OCI-LY3 (cell line): ENCODE measurements around the gene MED28.
A peak's percentile ranks its signal among the peaks of the same experiment; 100 is the strongest.

Experiments used
- H2AFZ ChIP-seq: fragments of 200-600, 300-600 bp; shearing (Covaris generic); 2 replicates; pipeline ENCODE4 v1.6.0; 2014; ENCODE audit warnings: antibody characterized with exemption, low read depth, low read length
- H3K27ac ChIP-seq: fragments of 200-600, 300-600 bp; sonication (generic); 2 replicates; pipeline ENCODE4 v1.5.1; 2014; ENCODE audit warnings: mild to moderate bottlenecking, low read length, moderate library complexity, mixed read lengths
- H3K27me3 ChIP-seq: fragments of 200-600, 300-600 bp; sonication (generic); 2 replicates; pipeline ENCODE4 v1.6.1; 2014; ENCODE audit warnings: low read depth, low read length, mixed read lengths
- H3K36me3 ChIP-seq: fragments of 200-600, 300-600 bp; sonication (generic); replicated peaks from 2 replicates; pipeline ENCODE3; 2014; ENCODE audit warnings: low read depth, low read length, mixed read lengths
- H3K4me1 ChIP-seq: fragments of 300-600, 200-600 bp; sonication (generic); 2 replicates; pipeline ENCODE4 v1.6.1; 2014; ENCODE audit warnings: low read length, mixed read lengths
- H3K4me2 ChIP-seq: fragments of 200-600, 300-600 bp; sonication (generic); 2 replicates; pipeline ENCODE4 v1.6.1; 2014; ENCODE audit warnings: low read length, mixed read lengths
- H3K4me3 ChIP-seq: fragments of 300-600, 200-600 bp; sonication (generic); 2 replicates; pipeline ENCODE4 v1.5.1; 2014; ENCODE audit warnings: antibody characterized with exemption, mild to moderate bottlenecking, low read length, moderate library complexity
- H3K79me2 ChIP-seq: fragments of 300-600, 200-600 bp; shearing (Covaris generic); 2 replicates; pipeline ENCODE4 v1.6.1; 2014; ENCODE audit warnings: mild to moderate bottlenecking, low read length, mixed read lengths
- H3K9ac ChIP-seq: fragments of 300-600, 200-600 bp; shearing (Covaris generic); 2 replicates; pipeline ENCODE4 v1.6.0; 2014; ENCODE audit warnings: mild to moderate bottlenecking, low read length, moderate library complexity
- H3K9me3 ChIP-seq: fragments of 200-600, 300-600 bp; shearing (Covaris generic); 2 replicates; pipeline ENCODE4 v1.6.1; 2014; ENCODE audit warnings: low read length, mixed read lengths; ENCODE audit not compliant: insufficient read depth
- H4K20me1 ChIP-seq: fragments of 200-600, 300-600 bp; sonication (generic); 2 replicates; pipeline ENCODE4 v1.6.1; 2016; ENCODE audit warnings: low read length, mixed read lengths; ENCODE audit not compliant: insufficient read depth
- EZH2phosphoT487 ChIP-seq: fragments of 200-600 bp; shearing (Covaris generic); IDR thresholded peaks from 2 replicates; pipeline ENCODE4 v1.6.1; 2018; ENCODE audit warnings: antibody characterized with exemption, mixed run types, low read depth
- TF ChIP-seq, protein P1 (sequence below): fragments of 200-600, 300-600 bp; sonication (generic); IDR thresholded peaks from 2 replicates; pipeline ENCODE4 v1.5.1; 2014; ENCODE audit warnings: antibody characterized with exemption, low read length, low read depth

The MED28 gene

DNA sequence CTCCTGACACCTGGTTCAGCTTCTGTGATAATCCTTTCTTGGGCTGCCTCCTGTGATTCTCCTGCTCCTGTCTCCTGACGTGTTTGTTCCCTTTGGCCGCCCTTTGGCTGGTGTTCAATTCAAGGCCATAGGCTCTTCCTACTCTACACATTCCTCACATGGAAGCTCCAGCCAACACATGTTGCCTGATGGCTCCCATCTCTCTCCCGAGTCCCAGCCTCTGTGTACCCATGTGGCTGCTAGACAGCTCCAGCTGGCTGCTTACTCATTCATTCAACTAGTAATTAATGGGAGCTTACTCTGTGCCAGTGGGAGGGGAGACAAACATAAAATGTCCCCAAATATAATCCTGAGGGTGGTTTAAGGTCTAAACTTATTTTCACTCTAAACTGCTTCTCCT lies 9.2 kb upstream of the MED28 start:
- Histone ChIP-seq H4K20me1 (no peaks in the 10 kb centered on the region), H3K9me3 (no peaks in the 10 kb centered on the region), H3K9ac (no peak overlapping the region), H3K36me3 (peaks cover 23% of the 10 kb centered on the region), H3K27me3 (no peaks in the 10 kb centered on the region), H3K4me3 (no peak overlapping the region), H3K27ac (no peak overlapping the region), H3K4me1 (no peaks in the 10 kb centered on the region), H3K79me2 (no peaks in the 10 kb centered on the region), H3K4me2 (no peak overlapping the region), H2AFZ (no peak overlapping the region)
- TF ChIP-seq EZH2phosphoT487: no peak
- TF ChIP-seq, protein P1, sequence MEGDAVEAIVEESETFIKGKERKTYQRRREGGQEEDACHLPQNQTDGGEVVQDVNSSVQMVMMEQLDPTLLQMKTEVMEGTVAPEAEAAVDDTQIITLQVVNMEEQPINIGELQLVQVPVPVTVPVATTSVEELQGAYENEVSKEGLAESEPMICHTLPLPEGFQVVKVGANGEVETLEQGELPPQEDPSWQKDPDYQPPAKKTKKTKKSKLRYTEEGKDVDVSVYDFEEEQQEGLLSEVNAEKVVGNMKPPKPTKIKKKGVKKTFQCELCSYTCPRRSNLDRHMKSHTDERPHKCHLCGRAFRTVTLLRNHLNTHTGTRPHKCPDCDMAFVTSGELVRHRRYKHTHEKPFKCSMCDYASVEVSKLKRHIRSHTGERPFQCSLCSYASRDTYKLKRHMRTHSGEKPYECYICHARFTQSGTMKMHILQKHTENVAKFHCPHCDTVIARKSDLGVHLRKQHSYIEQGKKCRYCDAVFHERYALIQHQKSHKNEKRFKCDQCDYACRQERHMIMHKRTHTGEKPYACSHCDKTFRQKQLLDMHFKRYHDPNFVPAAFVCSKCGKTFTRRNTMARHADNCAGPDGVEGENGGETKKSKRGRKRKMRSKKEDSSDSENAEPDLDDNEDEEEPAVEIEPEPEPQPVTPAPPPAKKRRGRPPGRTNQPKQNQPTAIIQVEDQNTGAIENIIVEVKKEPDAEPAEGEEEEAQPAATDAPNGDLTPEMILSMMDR: no peak

GRCh38 chr4:17613761-17614415 lies 553 bp upstream of the MED28 start:
- H3K9me3 ChIP-seq: no peaks in the 10 kb centered on the region
- peak overlapping the region; percentile 100 for H2AFZ ChIP-seq
- peak overlapping the region; percentile 48 for H3K27ac ChIP-seq
- peaks cover 22% of the 10 kb centered on the region for H4K20me1 ChIP-seq
- no peaks in the 10 kb centered on the region for H3K27me3 ChIP-seq
- H3K4me1 ChIP-seq: no peaks in the 10 kb centered on the region
- peak overlapping the region; percentile 89 for H3K4me2 ChIP-seq
- H3K36me3 ChIP-seq: peaks cover 15% of the 10 kb centered on the region
- peak overlapping the region; percentile 94 for H3K4me3 ChIP-seq
- peak overlapping the region; percentile 94 for H3K9ac ChIP-seq
- H3K79me2 ChIP-seq: peaks cover 45% of the 10 kb centered on the region
- no peak for TF ChIP-seq EZH2phosphoT487
- TF ChIP-seq, protein P1: no peak

GRCh38 chr4:17616283-17616682 lies 1.8 kb downstream of the MED28 start:
- H4K20me1 ChIP-seq: peaks cover 30% of the 10 kb centered on the region
- H3K4me1 ChIP-seq: no peaks in the 10 kb centered on the region
- H3K36me3 ChIP-seq: peaks cover 34% of the 10 kb centered on the region
- H3K27ac ChIP-seq: no peak overlapping the region
- no peak overlapping the region for H3K4me2 ChIP-seq
- no peak overlapping the region for H3K4me3 ChIP-seq
- TF ChIP-seq, protein P1: no peak
- TF ChIP-seq EZH2phosphoT487: no peak
- no peaks in the 10 kb centered on the region for H3K27me3 ChIP-seq
- H3K9ac ChIP-seq: no peak overlapping the region
- H2AFZ ChIP-seq: no peak overlapping the region
- H3K9me3 ChIP-seq: no peaks in the 10 kb centered on the region
- H3K79me2 ChIP-seq: peaks cover 59% of the 10 kb centered on the region

DNA sequence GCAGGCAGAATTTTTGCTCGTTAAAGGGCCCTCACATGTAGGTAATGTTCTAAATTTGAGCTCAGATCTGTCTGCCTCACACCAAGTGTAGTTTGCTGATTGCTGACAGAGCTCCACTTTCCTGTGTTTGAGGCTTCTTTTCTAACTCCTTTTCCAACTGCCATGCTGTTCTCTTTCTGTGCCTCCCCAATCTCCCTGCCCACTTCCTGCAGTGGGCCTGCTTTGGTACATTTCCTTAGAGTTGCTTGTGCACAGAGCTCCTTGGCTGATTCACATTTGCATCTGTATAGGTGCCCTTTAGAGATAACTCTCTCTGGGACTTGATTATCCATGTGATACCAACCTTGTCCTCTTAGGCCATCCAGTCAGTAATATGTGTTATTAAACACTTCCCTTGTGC lies 4.5 kb downstream of the MED28 start:
- peaks cover 30% of the 10 kb centered on the region for H4K20me1 ChIP-seq
- H3K9me3 ChIP-seq: no peaks in the 10 kb centered on the region
- no peak overlapping the region for H3K27ac ChIP-seq
- H3K4me3 ChIP-seq: no peak overlapping the region
- H2AFZ ChIP-seq: no peak overlapping the region
- H3K27me3 ChIP-seq: no peaks in the 10 kb centered on the region
- H3K36me3 ChIP-seq: peaks cover 53% of the 10 kb centered on the region
- H3K79me2 ChIP-seq: peaks cover 66% of the 10 kb centered on the region
- H3K9ac ChIP-seq: no peak overlapping the region
- H3K4me1 ChIP-seq: no peaks in the 10 kb centered on the region
- H3K4me2 ChIP-seq: no peak overlapping the region
- TF ChIP-seq, protein P1: no peak
- no peak for TF ChIP-seq EZH2phosphoT487
